ENCODE measurements around the gene PTN. TPM values are rescaled to one million over a fixed set of nuclear protein-coding genes. Genes with fewer than 3 reads are reported as not detected.

Gene PTN
- total RNA-seq, 1 donor from 2014 or later = 3.6 TPM

DNA sequence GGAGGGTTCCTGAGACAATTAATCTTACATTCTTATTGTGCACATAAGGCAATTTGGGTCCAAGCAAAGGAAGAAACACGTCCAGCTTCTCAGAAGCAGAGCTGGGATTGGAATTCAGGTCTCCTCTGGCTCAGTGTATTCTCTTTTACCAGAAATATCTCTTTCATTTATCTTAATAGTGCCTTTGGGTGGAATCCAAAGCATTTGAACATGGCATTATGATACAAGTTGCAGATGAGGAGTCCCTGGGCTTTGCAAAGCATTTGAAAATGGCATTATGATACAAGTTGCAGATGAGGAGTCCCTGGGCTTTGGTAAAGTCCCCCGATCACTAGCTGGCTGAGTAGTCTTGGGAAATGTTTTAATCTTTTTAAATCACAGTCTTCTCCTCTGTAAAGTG, 30.0 kb upstream of the PTN start:
- Mint-ChIP-seq H3K4me1 (ENCODE audit: low read depth) (no peaks in the 10 kb centered on the region), H3K27me3 (ENCODE audit: low read depth) (no peaks in the 10 kb centered on the region), H3K27ac (ENCODE audit: unreplicated experiment) (no peak overlapping the region), H3K4me3 (ENCODE audit: unreplicated experiment) (no peak overlapping the region), H3K9me3 (ENCODE audit: low read depth) (peaks cover 15% of the 10 kb centered on the region), H3K36me3 (ENCODE audit: low read depth) (peaks cover 3% of the 10 kb centered on the region)
- TF ChIP-seq, protein P1, sequence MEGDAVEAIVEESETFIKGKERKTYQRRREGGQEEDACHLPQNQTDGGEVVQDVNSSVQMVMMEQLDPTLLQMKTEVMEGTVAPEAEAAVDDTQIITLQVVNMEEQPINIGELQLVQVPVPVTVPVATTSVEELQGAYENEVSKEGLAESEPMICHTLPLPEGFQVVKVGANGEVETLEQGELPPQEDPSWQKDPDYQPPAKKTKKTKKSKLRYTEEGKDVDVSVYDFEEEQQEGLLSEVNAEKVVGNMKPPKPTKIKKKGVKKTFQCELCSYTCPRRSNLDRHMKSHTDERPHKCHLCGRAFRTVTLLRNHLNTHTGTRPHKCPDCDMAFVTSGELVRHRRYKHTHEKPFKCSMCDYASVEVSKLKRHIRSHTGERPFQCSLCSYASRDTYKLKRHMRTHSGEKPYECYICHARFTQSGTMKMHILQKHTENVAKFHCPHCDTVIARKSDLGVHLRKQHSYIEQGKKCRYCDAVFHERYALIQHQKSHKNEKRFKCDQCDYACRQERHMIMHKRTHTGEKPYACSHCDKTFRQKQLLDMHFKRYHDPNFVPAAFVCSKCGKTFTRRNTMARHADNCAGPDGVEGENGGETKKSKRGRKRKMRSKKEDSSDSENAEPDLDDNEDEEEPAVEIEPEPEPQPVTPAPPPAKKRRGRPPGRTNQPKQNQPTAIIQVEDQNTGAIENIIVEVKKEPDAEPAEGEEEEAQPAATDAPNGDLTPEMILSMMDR (IDR thresholded peaks at IDR 0.05) = no peak
- DNase-seq (ENCODE audit: low spot score) = no peak

DNA sequence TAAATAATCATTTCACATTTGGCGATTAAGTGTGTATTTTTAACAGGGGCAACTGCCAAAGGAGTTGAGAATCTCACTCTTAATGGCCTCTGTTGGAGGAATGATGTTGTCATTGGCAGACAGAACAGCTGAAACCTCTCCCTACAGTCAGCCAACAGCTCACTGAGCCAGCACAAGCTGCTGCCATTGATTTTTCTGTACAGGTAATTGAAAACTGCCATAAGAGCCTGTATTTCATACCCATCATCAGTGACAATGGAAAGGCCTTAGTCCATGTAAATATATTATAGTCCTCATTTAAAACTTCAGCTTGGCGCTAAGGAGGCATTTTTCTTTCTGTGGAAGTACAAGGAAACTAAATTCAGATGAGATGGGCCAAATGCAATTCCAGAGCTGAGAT, 28.1 kb upstream of the PTN start:
- Mint-ChIP-seq H3K36me3 (ENCODE audit: low read depth) (no peaks in the 10 kb centered on the region), H3K9me3 (ENCODE audit: low read depth) (peaks cover 9% of the 10 kb centered on the region), H3K4me1 (ENCODE audit: low read depth) (no peaks in the 10 kb centered on the region), H3K4me3 (ENCODE audit: unreplicated experiment) (no peak overlapping the region), H3K27ac (ENCODE audit: unreplicated experiment) (no peak overlapping the region), H3K27me3 (ENCODE audit: low read depth) (no peaks in the 10 kb centered on the region)
- TF ChIP-seq, protein P1 (IDR thresholded peaks at IDR 0.05) = no peak
- no peak for DNase-seq (ENCODE audit: low spot score)

DNA sequence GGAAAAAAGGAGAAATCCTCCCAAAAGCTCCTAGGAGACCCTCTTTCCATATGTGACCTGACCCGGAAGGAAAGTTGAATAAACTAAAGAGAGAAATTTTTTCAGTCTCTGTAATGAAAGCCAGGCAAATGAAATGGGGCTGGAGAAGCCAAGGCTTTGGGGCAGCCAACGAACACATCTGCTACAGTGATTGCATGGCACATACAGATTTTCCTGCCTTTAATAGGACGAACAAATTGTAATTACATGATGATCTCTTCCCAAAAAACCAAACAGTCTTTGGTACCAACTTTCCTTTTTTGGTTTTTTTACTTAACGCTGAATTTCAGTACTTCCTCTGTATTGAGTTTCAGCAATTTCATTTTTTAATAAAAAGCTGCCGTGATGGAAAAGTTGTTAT, 23.5 kb upstream of the PTN start:
- peaks cover 11% of the 10 kb centered on the region for H3K9me3 Mint-ChIP-seq (ENCODE audit: low read depth)
- H3K36me3 Mint-ChIP-seq (ENCODE audit: low read depth) = peaks cover 4% of the 10 kb centered on the region
- H3K4me3 Mint-ChIP-seq (ENCODE audit: unreplicated experiment) = no peak overlapping the region
- no peaks in the 10 kb centered on the region for H3K4me1 Mint-ChIP-seq (ENCODE audit: low read depth)
- TF ChIP-seq, protein P1 (IDR thresholded peaks at IDR 0.05) = no peak
- no peak overlapping the region for H3K27ac Mint-ChIP-seq (ENCODE audit: unreplicated experiment)
- no peak for DNase-seq (ENCODE audit: low spot score)
- no peaks in the 10 kb centered on the region for H3K27me3 Mint-ChIP-seq (ENCODE audit: low read depth)

GRCh38 chr7:137363683-137364082, 20.1 kb upstream of the PTN start:
- peaks cover 9% of the 10 kb centered on the region for H3K36me3 Mint-ChIP-seq (ENCODE audit: low read depth)
- no peaks in the 10 kb centered on the region for H3K4me1 Mint-ChIP-seq (ENCODE audit: low read depth)
- no peak overlapping the region for H3K4me3 Mint-ChIP-seq (ENCODE audit: unreplicated experiment)
- TF ChIP-seq, protein P1 (IDR thresholded peaks at IDR 0.05) = no peak
- no peak overlapping the region for H3K27ac Mint-ChIP-seq (ENCODE audit: unreplicated experiment)
- H3K9me3 Mint-ChIP-seq (ENCODE audit: low read depth) = peaks cover 33% of the 10 kb centered on the region
- DNase-seq (ENCODE audit: low spot score) = no peak
- H3K27me3 Mint-ChIP-seq (ENCODE audit: low read depth) = no peaks in the 10 kb centered on the region

DNA sequence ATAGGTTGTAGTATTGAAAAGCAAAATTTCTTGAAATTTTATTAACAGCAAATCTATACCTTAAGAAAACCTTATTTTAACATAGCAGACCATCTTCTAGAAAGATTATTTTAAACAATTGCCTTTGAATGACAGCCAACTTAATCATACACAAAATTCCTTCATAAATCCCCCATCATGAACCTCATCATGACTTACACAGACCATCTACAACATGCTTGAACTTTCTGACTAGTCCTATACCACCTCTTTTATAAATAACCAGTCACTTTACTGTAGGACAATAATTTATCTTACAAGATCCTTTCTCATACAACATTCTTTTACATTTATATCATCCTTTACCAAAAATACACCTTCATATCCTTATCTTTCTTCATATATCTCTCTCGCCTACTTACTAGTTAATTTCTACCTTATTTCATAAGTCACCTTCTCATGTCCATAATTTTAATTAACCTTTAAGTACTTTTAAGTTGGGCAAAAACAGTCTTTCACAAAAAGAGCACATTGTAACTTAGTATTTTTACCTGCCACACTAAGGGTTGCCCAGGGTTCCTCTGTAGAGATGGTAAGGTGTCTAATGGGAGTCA, 16.6 kb upstream of the PTN start:
- Mint-ChIP-seq H3K4me1 (ENCODE audit: low read depth) (no peaks in the 10 kb centered on the region), H3K27ac (ENCODE audit: unreplicated experiment) (no peak overlapping the region), H3K27me3 (ENCODE audit: low read depth) (no peaks in the 10 kb centered on the region), H3K9me3 (ENCODE audit: low read depth) (peaks cover 46% of the 10 kb centered on the region), H3K36me3 (ENCODE audit: low read depth) (peaks cover 9% of the 10 kb centered on the region), H3K4me3 (ENCODE audit: unreplicated experiment) (no peak overlapping the region)
- TF ChIP-seq, protein P1 (IDR thresholded peaks at IDR 0.05) = no peak
- no peak for DNase-seq (ENCODE audit: low spot score)

All from chondrocyte (in vitro differentiated cells).